ENCODE measurements around the gene TBC1D9B.
A peak's percentile ranks its signal among the peaks of the same experiment; 100 is the strongest.

Gene TBC1D9B

GRCh38 chr5:179907556-179908324 lies at the start of gene TBC1D9B:
Gene TBC1D9B, minus strand, starts transcription at chr5:179907897. Its CDS starts 76 bp downstream, at chr5:179907821.
- no peak within 1 kb of the TSS for H3K27ac ChIP-seq (ENCODE audit: low read length)

GRCh38 chr5:179955630-179956029 lies 47.9 kb upstream of the TBC1D9B start:
- H3K27me3 ChIP-seq (ENCODE audit: low read depth, low read length) = no peaks in the 10 kb centered on the region
- H3K36me3 ChIP-seq (ENCODE audit: control insufficient read depth in 1 of 2, insufficient read depth in 2 of 2, low read length in 2 of 2) = peaks cover 4 to 14% of the 10 kb centered on the region in 2 donors
- H3K27ac ChIP-seq (ENCODE audit: low read length) = no peak overlapping the region

More at GRCh38 chr5:179907556-179908324, at the start of gene TBC1D9B:
- H3K4me3 ChIP-seq (ENCODE audit: low read depth in 1 of 2, low read length in 2 of 2) = peak within 1 kb of the TSS; percentile 74
- H3K9me3 ChIP-seq (ENCODE audit: control insufficient read depth in 1 of 2, low read length in 2 of 2) = no peaks in the 10 kb centered on the region
- H3K4me1 ChIP-seq (ENCODE audit: control insufficient read depth in 1 of 2, insufficient read depth in 2 of 2, low read length in 2 of 2) = peaks cover 0 to 18% of the 10 kb centered on the region in 2 donors
- H3K27me3 ChIP-seq (ENCODE audit: low read depth, low read length) = no peaks in the 10 kb centered on the region
- peaks cover 13 to 21% of the 10 kb centered on the region in 2 donors for H3K36me3 ChIP-seq (ENCODE audit: control insufficient read depth in 1 of 2, insufficient read depth in 2 of 2, low read length in 2 of 2)

GRCh38 chr5:179955062-179955461 lies 47.4 kb upstream of the TBC1D9B start:
- H3K36me3 ChIP-seq (ENCODE audit: control insufficient read depth in 1 of 2, insufficient read depth in 2 of 2, low read length in 2 of 2) = peaks cover 4 to 18% of the 10 kb centered on the region in 2 donors
- no peaks in the 10 kb centered on the region for H3K27me3 ChIP-seq (ENCODE audit: low read depth, low read length)
- H3K27ac ChIP-seq (ENCODE audit: low read length) = no peak overlapping the region
- no peaks in the 10 kb centered on the region for H3K4me1 ChIP-seq (ENCODE audit: control insufficient read depth in 1 of 2, insufficient read depth in 2 of 2, low read length in 2 of 2)
- no peaks in the 10 kb centered on the region for H3K9me3 ChIP-seq (ENCODE audit: control insufficient read depth in 1 of 2, low read length in 2 of 2)
- no peak overlapping the region for H3K4me3 ChIP-seq (ENCODE audit: low read depth in 1 of 2, low read length in 2 of 2)

More at GRCh38 chr5:179955630-179956029, 47.9 kb upstream of the TBC1D9B start:
- no peaks in the 10 kb centered on the region for H3K9me3 ChIP-seq (ENCODE audit: control insufficient read depth in 1 of 2, low read length in 2 of 2)
- no peaks in the 10 kb centered on the region for H3K4me1 ChIP-seq (ENCODE audit: control insufficient read depth in 1 of 2, insufficient read depth in 2 of 2, low read length in 2 of 2)
- H3K4me3 ChIP-seq (ENCODE audit: low read depth in 1 of 2, low read length in 2 of 2) = no peak overlapping the region

- H3K4me1 ChIP-seq (ENCODE audit: control insufficient read depth in 1 of 2, insufficient read depth in 2 of 2, low read length in 2 of 2) = no peaks in the 10 kb centered on the region
- peaks cover 4 to 18% of the 10 kb centered on the region in 2 donors for H3K36me3 ChIP-seq (ENCODE audit: control insufficient read depth in 1 of 2, insufficient read depth in 2 of 2, low read length in 2 of 2)
- no peaks in the 10 kb centered on the region for H3K27me3 ChIP-seq (ENCODE audit: low read depth, low read length)
- no peaks in the 10 kb centered on the region for H3K9me3 ChIP-seq (ENCODE audit: control insufficient read depth in 1 of 2, low read length in 2 of 2)
- H3K4me3 ChIP-seq (ENCODE audit: low read depth in 1 of 2, low read length in 2 of 2) = no peak overlapping the region
- no peak overlapping the region for H3K27ac ChIP-seq (ENCODE audit: low read length)
Measured at GRCh38 chr5:179954434-179954833, 46.7 kb upstream of the TBC1D9B start.

- H3K4me3 ChIP-seq (ENCODE audit: low read depth in 1 of 2, low read length in 2 of 2) = no peak overlapping the region
- no peaks in the 10 kb centered on the region for H3K9me3 ChIP-seq (ENCODE audit: control insufficient read depth in 1 of 2, low read length in 2 of 2)
- H3K27me3 ChIP-seq (ENCODE audit: low read depth, low read length) = no peaks in the 10 kb centered on the region
- no peak overlapping the region for H3K27ac ChIP-seq (ENCODE audit: low read length)
- H3K4me1 ChIP-seq (ENCODE audit: control insufficient read depth in 1 of 2, insufficient read depth in 2 of 2, low read length in 2 of 2) = no peaks in the 10 kb centered on the region
- H3K36me3 ChIP-seq (ENCODE audit: control insufficient read depth in 1 of 2, insufficient read depth in 2 of 2, low read length in 2 of 2) = peaks cover 4 to 18% of the 10 kb centered on the region in 2 donors
Measured at GRCh38 chr5:179953987-179954386, 46.3 kb upstream of the TBC1D9B start.

- no peak overlapping the region for H3K4me3 ChIP-seq (ENCODE audit: low read depth in 1 of 2, low read length in 2 of 2)
- H3K27ac ChIP-seq (ENCODE audit: low read length) = no peak overlapping the region
- no peaks in the 10 kb centered on the region for H3K27me3 ChIP-seq (ENCODE audit: low read depth, low read length)
- no peaks in the 10 kb centered on the region for H3K4me1 ChIP-seq (ENCODE audit: control insufficient read depth in 1 of 2, insufficient read depth in 2 of 2, low read length in 2 of 2)
- no peaks in the 10 kb centered on the region for H3K9me3 ChIP-seq (ENCODE audit: control insufficient read depth in 1 of 2, low read length in 2 of 2)
- H3K36me3 ChIP-seq (ENCODE audit: control insufficient read depth in 1 of 2, insufficient read depth in 2 of 2, low read length in 2 of 2) = no peaks in the 10 kb centered on the region
Measured at GRCh38 chr5:179936976-179937681, 29.4 kb upstream of the TBC1D9B start.

- H3K36me3 ChIP-seq (ENCODE audit: control insufficient read depth in 1 of 2, insufficient read depth in 2 of 2, low read length in 2 of 2) = no peaks in the 10 kb centered on the region
- no peaks in the 10 kb centered on the region for H3K27me3 ChIP-seq (ENCODE audit: low read depth, low read length)
- H3K4me1 ChIP-seq (ENCODE audit: control insufficient read depth in 1 of 2, insufficient read depth in 2 of 2, low read length in 2 of 2) = no peaks in the 10 kb centered on the region
- no peak overlapping the region for H3K4me3 ChIP-seq (ENCODE audit: low read depth in 1 of 2, low read length in 2 of 2)
- no peaks in the 10 kb centered on the region for H3K9me3 ChIP-seq (ENCODE audit: control insufficient read depth in 1 of 2, low read length in 2 of 2)
- H3K27ac ChIP-seq (ENCODE audit: low read length) = no peak overlapping the region
Measured at GRCh38 chr5:179930788-179931473, 23.2 kb upstream of the TBC1D9B start.

- H3K36me3 ChIP-seq (ENCODE audit: control insufficient read depth in 1 of 2, insufficient read depth in 2 of 2, low read length in 2 of 2) = no peaks in the 10 kb centered on the region
- H3K27ac ChIP-seq (ENCODE audit: low read length) = no peak overlapping the region
- H3K9me3 ChIP-seq (ENCODE audit: control insufficient read depth in 1 of 2, low read length in 2 of 2) = no peaks in the 10 kb centered on the region
- no peak overlapping the region for H3K4me3 ChIP-seq (ENCODE audit: low read depth in 1 of 2, low read length in 2 of 2)
- H3K4me1 ChIP-seq (ENCODE audit: control insufficient read depth in 1 of 2, insufficient read depth in 2 of 2, low read length in 2 of 2) = no peaks in the 10 kb centered on the region
- no peaks in the 10 kb centered on the region for H3K27me3 ChIP-seq (ENCODE audit: low read depth, low read length)
Measured at GRCh38 chr5:179927824-179928223, 20.1 kb upstream of the TBC1D9B start.

GRCh38 chr5:179926657-179927056 lies 19.0 kb upstream of the TBC1D9B start:
- Histone ChIP-seq H3K4me3 (ENCODE audit: low read depth in 1 of 2, low read length in 2 of 2) (no peak overlapping the region), H3K27ac (ENCODE audit: low read length) (no peak overlapping the region), H3K4me1 (ENCODE audit: control insufficient read depth in 1 of 2, insufficient read depth in 2 of 2, low read length in 2 of 2) (no peaks in the 10 kb centered on the region), H3K27me3 (ENCODE audit: low read depth, low read length) (no peaks in the 10 kb centered on the region), H3K36me3 (ENCODE audit: control insufficient read depth in 1 of 2, insufficient read depth in 2 of 2, low read length in 2 of 2) (no peaks in the 10 kb centered on the region), H3K9me3 (ENCODE audit: control insufficient read depth in 1 of 2, low read length in 2 of 2) (no peaks in the 10 kb centered on the region)

GRCh38 chr5:179923436-179923835 lies 15.7 kb upstream of the TBC1D9B start:
- Histone ChIP-seq H3K9me3 (ENCODE audit: control insufficient read depth in 1 of 2, low read length in 2 of 2) (no peaks in the 10 kb centered on the region), H3K36me3 (ENCODE audit: control insufficient read depth in 1 of 2, insufficient read depth in 2 of 2, low read length in 2 of 2) (no peaks in the 10 kb centered on the region), H3K4me3 (ENCODE audit: low read depth in 1 of 2, low read length in 2 of 2) (no peak overlapping the region), H3K27me3 (ENCODE audit: low read depth, low read length) (no peaks in the 10 kb centered on the region), H3K27ac (ENCODE audit: low read length) (no peak overlapping the region), H3K4me1 (ENCODE audit: control insufficient read depth in 1 of 2, insufficient read depth in 2 of 2, low read length in 2 of 2) (no peaks in the 10 kb centered on the region)

- Histone ChIP-seq H3K27ac (ENCODE audit: low read length) (no peak overlapping the region), H3K36me3 (ENCODE audit: control insufficient read depth in 1 of 2, insufficient read depth in 2 of 2, low read length in 2 of 2) (no peaks in the 10 kb centered on the region), H3K27me3 (ENCODE audit: low read depth, low read length) (no peaks in the 10 kb centered on the region), H3K9me3 (ENCODE audit: control insufficient read depth in 1 of 2, low read length in 2 of 2) (no peaks in the 10 kb centered on the region), H3K4me3 (ENCODE audit: low read depth in 1 of 2, low read length in 2 of 2) (no peak overlapping the region), H3K4me1 (ENCODE audit: control insufficient read depth in 1 of 2, insufficient read depth in 2 of 2, low read length in 2 of 2) (no peaks in the 10 kb centered on the region)
Measured at GRCh38 chr5:179920175-179920574, 12.5 kb upstream of the TBC1D9B start.
